ACC112 (cell line): ENCODE data around the gene GPR89A.

Source experiments
- H2AFZ ChIP-seq: fragments of 200-600 bp; sonication (generic); one replicate; pipeline ENCODE4 v1.6.0; 2017; ENCODE audit warnings: antibody characterized with exemption, low read length; ENCODE audit not compliant: unreplicated experiment
- H3K27ac ChIP-seq: fragments of 200-600 bp; sonication (generic); 2 replicates; pipeline ENCODE4 v1.5.1; 2014; ENCODE audit warnings: low read depth, mild to moderate bottlenecking, antibody characterized with exemption, low read length, moderate library complexity
- H3K27me3 ChIP-seq: fragments of 200-600 bp; sonication (generic); 2 replicates; pipeline ENCODE4 v1.6.1; 2014; ENCODE audit warnings: mild to moderate bottlenecking, antibody characterized with exemption, low read length, moderate library complexity, mixed read lengths; ENCODE audit not compliant: insufficient read depth
- H3K36me3 ChIP-seq: fragments of 200-600 bp; sonication (generic); 2 replicates; pipeline ENCODE4 v1.6.1; 2016; ENCODE audit warnings: mild to moderate bottlenecking, antibody characterized with exemption, low read length, moderate library complexity, mixed read lengths; ENCODE audit not compliant: insufficient read depth
- H3K4me1 ChIP-seq: fragments of 200-600 bp; sonication (generic); one replicate; pipeline ENCODE4 v1.6.1; 2016; ENCODE audit warnings: low read length, mixed read lengths; ENCODE audit not compliant: insufficient read depth, unreplicated experiment, control insufficient read depth
- H3K4me3 ChIP-seq: fragments of 200-600 bp; sonication (generic); 2 replicates; pipeline ENCODE4 v1.5.1; 2014; ENCODE audit warnings: mild to moderate bottlenecking, low read depth, low read length
- H3K79me2 ChIP-seq: fragments of 200-600 bp; sonication (generic); one replicate; pipeline ENCODE4 v1.6.0; 2016; ENCODE audit warnings: low read length; ENCODE audit not compliant: control insufficient read depth, unreplicated experiment, insufficient read depth

Gene GPR89A

GRCh38 chr1:145702826-145703225 lies 95.0 kb downstream of the GPR89A start:
- Histone ChIP-seq H3K4me1 (peaks cover 15% of the 10 kb centered on the region), H2AFZ (no peak overlapping the region), H3K27me3 (no peaks in the 10 kb centered on the region; the same call in 1 of the 2 replicates), H3K4me3 (no peak overlapping the region), H3K79me2 (no peaks in the 10 kb centered on the region), H3K27ac (no peak overlapping the region), H3K36me3 (no peaks in the 10 kb centered on the region)

GRCh38 chr1:145705622-145706021 lies 97.8 kb downstream of the GPR89A start:
- H3K27me3 ChIP-seq, result no peaks in the 10 kb centered on the region
- H3K4me1 ChIP-seq, result peaks cover 15% of the 10 kb centered on the region

GRCh38 chr1:145706086-145706664 lies 98.4 kb downstream of the GPR89A start:
- Histone ChIP-seq H3K4me1 (peaks cover 15% of the 10 kb centered on the region), H3K4me3 (no peak overlapping the region)

More at GRCh38 chr1:145705622-145706021, 97.8 kb downstream of the GPR89A start:
- H2AFZ ChIP-seq, result no peak overlapping the region
- no peaks in the 10 kb centered on the region for H3K36me3 ChIP-seq
- H3K27ac ChIP-seq, result no peak overlapping the region
- no peak overlapping the region for H3K4me3 ChIP-seq
- H3K79me2 ChIP-seq, result no peaks in the 10 kb centered on the region

GRCh38 chr1:145707183-145707867 lies 99.5 kb downstream of the GPR89A start, which contains the start of gene PDZK1:
Gene PDZK1 (minus strand): TSS chr1:145707368. CDS start chr1:145688021, 19,347 bp downstream.
- Histone ChIP-seq H3K27ac (no peak within 1 kb of the TSS), H3K4me1 (peaks cover 15% of the 10 kb centered on the region), H3K27me3 (no peaks in the 10 kb centered on the region)

More at GRCh38 chr1:145706086-145706664, 98.4 kb downstream of the GPR89A start:
- Histone ChIP-seq H3K27me3 (no peaks in the 10 kb centered on the region), H3K36me3 (no peaks in the 10 kb centered on the region), H3K27ac (no peak overlapping the region), H3K79me2 (no peaks in the 10 kb centered on the region), H2AFZ (no peak overlapping the region)

DNA sequence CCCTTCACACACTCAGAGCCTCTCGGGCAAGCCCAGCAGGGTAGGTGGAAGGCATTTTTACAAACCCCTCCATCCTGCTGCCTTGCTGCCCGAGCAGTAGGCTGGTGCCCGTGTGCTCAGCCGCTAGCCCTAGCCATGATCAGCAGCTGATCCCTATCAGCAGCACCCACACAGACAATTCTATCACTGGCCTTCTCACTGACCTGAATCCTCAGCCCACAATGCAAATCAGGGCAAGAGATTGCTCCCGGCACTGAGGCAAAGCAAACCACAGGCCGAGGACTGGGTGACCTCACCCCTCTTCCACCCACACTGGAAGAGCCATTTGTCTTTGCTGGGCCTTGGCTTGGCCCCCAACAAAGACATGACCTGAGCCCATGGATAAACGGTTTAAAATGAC lies 100.3 kb downstream of the GPR89A start:
- Histone ChIP-seq H3K79me2 (no peaks in the 10 kb centered on the region), H3K27me3 (no peaks in the 10 kb centered on the region), H3K27ac (no peak overlapping the region), H2AFZ (no peak overlapping the region), H3K4me1 (peaks cover 15% of the 10 kb centered on the region), H3K4me3 (no peak overlapping the region), H3K36me3 (no peaks in the 10 kb centered on the region)

More at GRCh38 chr1:145707183-145707867, 99.5 kb downstream of the GPR89A start, which contains the start of gene PDZK1:
- Histone ChIP-seq H3K79me2 (no peaks in the 10 kb centered on the region), H3K36me3 (no peaks in the 10 kb centered on the region), H2AFZ (no peak within 1 kb of the TSS), H3K4me3 (no peak within 1 kb of the TSS)

DNA sequence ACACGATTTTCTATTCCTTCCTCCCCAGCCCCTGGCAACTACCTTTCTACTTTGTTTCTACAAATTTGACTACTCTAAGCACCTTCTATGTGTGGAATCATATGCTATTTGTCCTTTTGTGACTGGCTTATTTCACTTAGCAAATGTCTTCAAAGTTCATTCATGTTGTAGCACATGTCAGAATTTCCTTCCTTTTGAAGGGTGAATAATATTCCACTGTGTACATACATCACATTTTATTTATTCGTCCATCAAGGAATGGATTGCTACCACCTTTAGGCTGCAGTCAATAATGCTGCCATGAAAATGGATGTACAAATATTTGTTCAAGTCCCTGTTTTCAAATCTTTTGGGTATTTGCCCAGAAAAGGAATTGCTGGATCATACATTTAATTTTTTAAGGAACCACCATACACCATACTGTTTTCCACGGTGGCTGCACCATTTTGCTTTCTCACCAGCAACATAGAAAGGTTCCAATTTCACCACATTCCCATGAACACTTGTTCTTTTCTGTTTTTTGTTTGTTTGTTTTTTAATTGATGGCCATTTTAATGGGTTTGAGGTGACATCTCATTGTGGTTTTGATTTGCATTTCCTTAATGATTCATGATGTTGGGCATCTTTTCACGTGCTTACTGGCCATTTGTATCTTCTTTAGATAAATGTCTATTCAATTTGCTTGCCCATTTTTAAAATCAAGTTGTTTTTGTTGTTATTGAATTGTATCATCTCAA lies 102.7 kb downstream of the GPR89A start:
- Histone ChIP-seq H3K4me3 (no peak overlapping the region), H3K4me1 (peaks cover 15% of the 10 kb centered on the region), H2AFZ (no peak overlapping the region), H3K36me3 (no peaks in the 10 kb centered on the region), H3K27me3 (no peaks in the 10 kb centered on the region), H3K79me2 (no peaks in the 10 kb centered on the region), H3K27ac (no peak overlapping the region)

- Histone ChIP-seq H3K36me3 (no peaks in the 10 kb centered on the region), H3K4me1 (peaks cover 9% of the 10 kb centered on the region), H3K27ac (no peak overlapping the region), H3K4me3 (no peak overlapping the region), H3K27me3 (no peaks in the 10 kb centered on the region), H3K79me2 (no peaks in the 10 kb centered on the region), H2AFZ (no peak overlapping the region)
Observed at GRCh38 chr1:145711213-145711651, 103.4 kb downstream of the GPR89A start.

GRCh38 chr1:145714524-145715111 lies 106.8 kb downstream of the GPR89A start:
- H3K79me2 ChIP-seq, result no peaks in the 10 kb centered on the region
- H3K36me3 ChIP-seq, result no peaks in the 10 kb centered on the region
- H3K27ac ChIP-seq, result no peak overlapping the region
- no peaks in the 10 kb centered on the region for H3K27me3 ChIP-seq
- H3K4me3 ChIP-seq, result no peak overlapping the region
- H3K4me1 ChIP-seq, result no peaks in the 10 kb centered on the region
- no peak overlapping the region for H2AFZ ChIP-seq

DNA sequence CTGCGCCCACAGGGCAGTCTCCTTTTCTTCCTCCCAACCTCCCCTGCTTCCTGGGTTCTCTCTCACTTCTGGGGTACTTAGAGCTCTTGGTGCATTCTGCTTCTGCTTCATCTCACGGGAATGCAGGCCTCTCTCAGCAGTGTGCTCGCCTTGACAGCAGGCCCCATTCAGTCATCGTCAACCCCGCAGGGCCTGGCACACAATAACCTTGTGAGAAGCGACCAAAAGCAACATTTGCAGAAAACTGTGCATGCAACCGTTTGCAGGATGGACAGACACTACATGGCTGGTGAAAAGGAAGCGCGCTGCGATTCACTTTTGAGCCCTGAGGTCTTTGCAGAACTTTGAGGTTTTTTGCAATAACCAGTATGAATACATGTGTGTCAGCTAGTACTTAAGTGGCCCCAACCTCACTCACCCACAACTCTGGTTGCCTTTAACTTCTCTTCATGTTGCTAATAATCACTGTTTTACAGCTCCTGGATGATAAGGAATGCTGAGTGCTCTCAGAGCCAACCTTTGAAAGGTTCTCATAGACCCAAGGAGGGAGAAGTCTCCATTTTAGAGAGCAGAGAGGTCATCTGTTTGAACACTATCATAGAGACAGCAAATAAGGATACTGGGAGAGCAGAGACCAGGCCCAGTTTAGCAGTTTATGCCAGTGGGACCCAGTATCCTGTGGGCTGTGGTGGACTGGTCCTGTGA lies 109.0 kb downstream of the GPR89A start:
- no peaks in the 10 kb centered on the region for H3K79me2 ChIP-seq
- no peak overlapping the region for H2AFZ ChIP-seq
- no peaks in the 10 kb centered on the region for H3K27me3 ChIP-seq
- H3K27ac ChIP-seq, result no peak overlapping the region
- H3K4me1 ChIP-seq, result peaks cover 16% of the 10 kb centered on the region
- H3K4me3 ChIP-seq, result no peak overlapping the region
- no peaks in the 10 kb centered on the region for H3K36me3 ChIP-seq

DNA sequence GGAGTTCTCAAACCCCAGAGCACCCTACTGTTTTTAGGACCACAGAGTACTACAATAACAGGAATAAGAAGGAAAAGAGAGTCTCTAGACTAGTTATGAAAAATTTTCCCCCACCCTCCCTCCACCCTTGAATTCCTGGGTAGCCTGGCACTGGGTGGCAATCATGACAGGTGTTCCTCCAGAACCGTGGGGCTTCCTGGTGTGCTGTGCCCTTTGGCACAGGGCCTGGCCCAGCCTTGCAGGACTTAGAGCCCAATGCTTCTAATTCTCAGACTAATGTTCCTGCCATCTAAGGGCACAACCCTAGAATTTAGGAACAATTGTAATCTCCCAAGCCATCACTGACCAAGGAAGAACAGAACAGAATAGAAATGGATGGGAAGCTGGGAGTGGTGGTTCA lies 110.0 kb downstream of the GPR89A start:
- no peaks in the 10 kb centered on the region for H3K79me2 ChIP-seq
- no peak overlapping the region for H3K27ac ChIP-seq
- H3K36me3 ChIP-seq, result no peaks in the 10 kb centered on the region
- H3K27me3 ChIP-seq, result no peaks in the 10 kb centered on the region
- no peak overlapping the region for H2AFZ ChIP-seq
- H3K4me1 ChIP-seq, result peaks cover 16% of the 10 kb centered on the region
- no peak overlapping the region for H3K4me3 ChIP-seq
